Cardiac muscle cell (in vitro differentiated cells and primary cell): ENCODE measurements around the gene DOCK4. TPM values are rescaled to one million over a fixed set of nuclear protein-coding genes. Genes with fewer than 3 reads are reported as not detected.

Source experiments
- DNase-seq, 2 donors: peaks; one replicate each; pipeline versions ENCODE4 v3.0.0 to v3.0.0-alpha.2; 2010 to 2017; ENCODE audit warnings: low read depth in 1 of 2, low spot score in 1 of 2
- H3K27ac ChIP-seq: fragments of 200-600 bp; sonication (generic); 2 replicates; pipeline ENCODE4 v1.5.1; 2016
- H3K27me3 ChIP-seq: fragments of 200-600 bp; sonication (generic); 2 replicates; pipeline ENCODE4 v1.6.0; 2016; ENCODE audit warnings: control low read depth
- H3K36me3 ChIP-seq: fragments of 200-600 bp; sonication (generic); 2 replicates; pipeline ENCODE4 v1.5.1; 2016; ENCODE audit warnings: control low read depth
- H3K4me1 ChIP-seq: fragments of 200-600 bp; sonication (generic); 2 replicates; pipeline ENCODE4 v1.8.1; 2017; ENCODE audit warnings: low read depth, mild to moderate bottlenecking, mixed run types
- H3K4me3 ChIP-seq: fragments of 200-600 bp; sonication (generic); 2 replicates; pipeline ENCODE4 v1.5.1; 2016; ENCODE audit warnings: mild to moderate bottlenecking
- H3K9me3 ChIP-seq: fragments of 200-600 bp; sonication (generic); 2 replicates; pipeline ENCODE4 v1.5.1; 2017; ENCODE audit warnings: low read depth, mild to moderate bottlenecking, control low read depth
- polyA plus RNA-seq: library from polyadenylated mRNA; unstranded; fragments of >200 nt; fragmentation: Nextera tagmentation; extraction: Ambion mirVana; gene quantifications from 2 replicates; pipeline ENCODE4 v1.2.1, GENCODE V29; 2016
- total RNA-seq: library from RNA; depleted of rRNA; stranded (reverse); fragments of >200 nt; gene quantifications from 2 replicates; pipeline ENCODE4 v1.2.3, GENCODE V29; 2016
- TF ChIP-seq, protein P1 (sequence below): IDR thresholded peaks from 2 replicates; pipeline ENCODE4 v1.5.1; 2012; ENCODE audit warnings: low read depth, mild to moderate bottlenecking, low read length

The DOCK4 gene
- total and polyA plus RNA-seq, 2 experiments from 2014 or later = 5.3 to 11.4 TPM

DNA sequence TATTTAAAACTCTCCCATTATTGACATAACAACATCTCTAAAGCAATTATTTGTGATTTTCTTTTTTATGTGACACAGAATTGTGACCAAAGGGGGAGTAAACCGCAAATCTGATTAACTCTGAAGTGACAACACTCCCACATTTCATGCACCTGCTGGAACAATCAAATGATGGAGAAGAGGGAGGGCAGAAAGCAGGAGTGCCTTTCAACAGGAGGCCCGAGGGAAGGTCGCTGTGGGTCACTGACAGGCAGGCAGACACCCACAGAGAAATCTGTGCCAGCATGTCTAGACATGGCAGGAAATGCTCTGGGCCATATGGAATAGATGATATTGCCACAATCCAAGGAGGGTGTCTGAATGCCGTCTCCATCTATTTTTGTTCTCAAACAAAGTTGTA, 247.3 kb downstream of the DOCK4 start:
- Histone ChIP-seq H3K36me3 (no peaks in the 10 kb centered on the region), H3K9me3 (no peaks in the 10 kb centered on the region), H3K27ac (no peak overlapping the region), H3K27me3 (peaks cover 5% of the 10 kb centered on the region), H3K4me3 (no peak overlapping the region), H3K4me1 (peaks cover 6% of the 10 kb centered on the region)
- TF ChIP-seq, protein P1, sequence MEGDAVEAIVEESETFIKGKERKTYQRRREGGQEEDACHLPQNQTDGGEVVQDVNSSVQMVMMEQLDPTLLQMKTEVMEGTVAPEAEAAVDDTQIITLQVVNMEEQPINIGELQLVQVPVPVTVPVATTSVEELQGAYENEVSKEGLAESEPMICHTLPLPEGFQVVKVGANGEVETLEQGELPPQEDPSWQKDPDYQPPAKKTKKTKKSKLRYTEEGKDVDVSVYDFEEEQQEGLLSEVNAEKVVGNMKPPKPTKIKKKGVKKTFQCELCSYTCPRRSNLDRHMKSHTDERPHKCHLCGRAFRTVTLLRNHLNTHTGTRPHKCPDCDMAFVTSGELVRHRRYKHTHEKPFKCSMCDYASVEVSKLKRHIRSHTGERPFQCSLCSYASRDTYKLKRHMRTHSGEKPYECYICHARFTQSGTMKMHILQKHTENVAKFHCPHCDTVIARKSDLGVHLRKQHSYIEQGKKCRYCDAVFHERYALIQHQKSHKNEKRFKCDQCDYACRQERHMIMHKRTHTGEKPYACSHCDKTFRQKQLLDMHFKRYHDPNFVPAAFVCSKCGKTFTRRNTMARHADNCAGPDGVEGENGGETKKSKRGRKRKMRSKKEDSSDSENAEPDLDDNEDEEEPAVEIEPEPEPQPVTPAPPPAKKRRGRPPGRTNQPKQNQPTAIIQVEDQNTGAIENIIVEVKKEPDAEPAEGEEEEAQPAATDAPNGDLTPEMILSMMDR = no peak
- DNase-seq = peak in 1 of 2 donors; percentile 9

DNA sequence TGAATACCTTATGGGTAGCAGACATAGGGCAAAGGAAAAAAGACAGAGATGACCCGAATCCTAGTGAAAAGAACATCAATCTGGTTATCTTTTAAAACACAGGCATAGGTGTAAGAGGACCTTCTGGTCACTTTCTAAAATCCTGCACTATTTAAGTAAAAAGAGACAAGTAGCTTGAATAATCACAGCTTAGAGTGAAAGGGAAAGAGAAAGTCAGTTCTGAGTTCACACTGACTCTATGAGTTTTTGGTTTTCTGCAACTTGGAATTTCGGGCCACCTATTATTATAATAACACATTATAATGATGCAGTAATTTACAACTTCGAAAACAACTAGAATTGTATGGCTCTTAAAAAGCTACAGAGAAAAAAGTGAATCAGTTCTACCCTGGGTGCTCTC, 247.8 kb downstream of the DOCK4 start:
- peaks cover 6% of the 10 kb centered on the region for H3K4me1 ChIP-seq
- no peaks in the 10 kb centered on the region for H3K9me3 ChIP-seq
- H3K27ac ChIP-seq = no peak overlapping the region
- peaks cover 5% of the 10 kb centered on the region for H3K27me3 ChIP-seq
- no peaks in the 10 kb centered on the region for H3K36me3 ChIP-seq
- TF ChIP-seq, protein P1 = no peak
- no peak for DNase-seq
- H3K4me3 ChIP-seq = no peak overlapping the region

DNA sequence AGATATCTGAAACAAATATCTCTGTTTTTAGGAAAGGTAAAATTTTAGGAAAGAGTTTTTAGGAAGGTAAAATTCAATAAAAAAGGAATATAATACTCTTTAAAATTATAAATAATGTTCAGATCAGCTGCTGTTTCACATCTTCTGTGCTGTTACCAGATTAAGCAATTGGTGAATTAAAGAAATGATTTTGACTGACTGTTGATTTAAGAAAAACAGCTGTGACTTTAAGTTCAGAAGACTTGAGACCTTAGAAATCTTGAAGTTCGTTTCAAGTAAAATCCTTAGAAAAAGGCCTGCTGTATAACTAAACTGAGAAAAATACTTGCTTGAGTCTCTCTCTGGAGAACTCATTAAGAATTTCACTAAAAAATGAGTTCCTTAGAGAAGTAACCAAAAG, 250.6 kb downstream of the DOCK4 start:
- Histone ChIP-seq H3K4me3 (no peak overlapping the region), H3K27me3 (peaks cover 5% of the 10 kb centered on the region), H3K4me1 (peaks cover 6% of the 10 kb centered on the region), H3K36me3 (no peaks in the 10 kb centered on the region), H3K27ac (no peak overlapping the region), H3K9me3 (no peaks in the 10 kb centered on the region)
- TF ChIP-seq, protein P1 = no peak
- no peak for DNase-seq

DNA sequence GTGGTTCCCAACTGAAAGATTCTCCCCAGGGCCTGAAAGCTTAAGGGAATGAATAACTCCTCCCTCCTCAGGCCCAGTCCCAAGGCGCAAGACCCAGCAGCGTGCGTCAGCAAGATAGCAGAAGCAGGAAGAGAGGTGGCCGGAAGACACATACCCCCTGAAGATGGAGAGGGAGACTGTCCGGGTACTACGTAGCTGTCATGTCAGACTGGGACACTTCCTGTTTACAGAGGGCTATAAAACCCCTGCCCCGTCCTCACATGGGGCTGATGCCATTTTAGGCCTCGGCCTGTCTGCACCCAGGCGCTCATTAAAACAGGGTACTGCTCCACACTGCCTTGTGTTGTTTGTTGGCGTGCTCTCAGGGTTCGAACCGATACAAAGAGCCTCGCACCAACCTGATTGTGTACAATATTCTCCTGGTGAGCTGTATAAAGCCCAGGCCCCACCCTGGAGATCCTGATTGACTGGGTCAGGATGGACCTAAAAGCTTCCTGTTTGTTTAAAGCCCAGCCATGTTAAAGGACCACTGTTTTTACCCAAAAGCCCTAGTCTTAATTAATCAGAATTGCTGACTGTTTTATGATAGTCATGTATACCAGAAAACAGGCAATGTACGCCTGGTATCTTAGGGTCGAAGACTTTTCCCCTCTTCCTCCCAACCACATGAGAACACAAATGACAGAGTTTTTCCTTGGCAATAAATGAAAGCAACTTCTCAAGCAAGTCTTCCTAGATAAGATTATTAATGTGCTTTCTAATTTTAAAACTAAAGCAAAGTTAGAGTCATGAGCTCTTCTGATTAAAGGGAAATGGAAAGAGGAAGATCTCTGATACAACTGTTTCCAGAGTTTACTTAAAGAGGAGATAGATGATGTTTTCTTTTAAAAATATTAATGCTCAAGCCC, 251.5 kb downstream of the DOCK4 start:
- H3K9me3 ChIP-seq = no peaks in the 10 kb centered on the region
- H3K4me1 ChIP-seq = peaks cover 6% of the 10 kb centered on the region
- no peak overlapping the region for H3K27ac ChIP-seq
- TF ChIP-seq, protein P1 = no peak
- no peaks in the 10 kb centered on the region for H3K36me3 ChIP-seq
- DNase-seq = no peak
- no peak overlapping the region for H3K4me3 ChIP-seq
- peaks cover 5% of the 10 kb centered on the region for H3K27me3 ChIP-seq

DNA sequence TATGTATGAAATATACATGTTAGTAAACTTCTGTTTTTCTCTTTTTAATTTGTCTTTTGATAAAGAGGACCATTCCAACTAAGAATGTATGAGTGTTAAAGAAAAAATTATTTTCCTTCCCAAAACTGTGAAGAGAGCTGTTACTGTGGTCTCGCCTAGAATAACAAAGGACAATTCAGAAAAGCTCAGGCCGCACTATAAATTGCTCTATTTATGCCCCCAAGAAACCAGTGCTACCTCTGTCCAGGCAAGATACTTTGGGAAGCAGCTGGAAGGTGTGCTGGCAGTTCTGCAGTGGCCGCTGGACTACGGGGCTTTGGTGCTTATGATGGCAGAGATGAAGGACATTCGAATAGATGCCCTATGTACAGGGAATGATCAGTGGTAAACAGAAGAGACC, 252.1 kb downstream of the DOCK4 start:
- Histone ChIP-seq H3K4me3 (no peak overlapping the region), H3K27me3 (peaks cover 5% of the 10 kb centered on the region), H3K4me1 (peaks cover 2% of the 10 kb centered on the region), H3K36me3 (no peaks in the 10 kb centered on the region), H3K9me3 (no peaks in the 10 kb centered on the region), H3K27ac (no peak overlapping the region)
- TF ChIP-seq, protein P1 = no peak
- DNase-seq = no peak
